HFF-Myc (cell line): ENCODE data around the gene TTC28.

ENCODE experiments used
- DNase-seq: peaks from one replicate; pipeline ENCODE4 v3.0.0-alpha.2; 2011; ENCODE audit warnings: low read depth; ENCODE audit errors: extremely low read depth
- H3K4me3 ChIP-seq: replicated peaks from 2 replicates; pipeline ENCODE4 v1.5.1; 2011; ENCODE audit warnings: low read depth, mild to moderate bottlenecking, control low read depth, low read length
- CTCF ChIP-seq: IDR thresholded peaks from 2 replicates; pipeline ENCODE4 v1.5.1; 2012; ENCODE audit warnings: mild to moderate bottlenecking, low read depth, low read length, control low read depth; ENCODE audit errors: missing control alignments

Gene TTC28

GRCh38 chr22:28419919-28420318 lies 259.7 kb downstream of the TTC28 start:
- DNase-seq: no peak
- no peak overlapping the region for H3K4me3 ChIP-seq
- no peak for TF ChIP-seq CTCF

- DNase-seq: no peak
- TF ChIP-seq CTCF: no peak
- H3K4me3 ChIP-seq: no peak overlapping the region
These were observed 261.6 kb downstream of the TTC28 start for GRCh38 chr22:28418008-28418407.

GRCh38 chr22:28417431-28417830 lies 262.2 kb downstream of the TTC28 start:
- TF ChIP-seq CTCF: no peak
- no peak for DNase-seq
- H3K4me3 ChIP-seq: no peak overlapping the region

- TF ChIP-seq CTCF: no peak
- DNase-seq: no peak
These were observed 264.7 kb downstream of the TTC28 start for GRCh38 chr22:28414913-28415312.

GRCh38 chr22:28413612-28414399 lies 265.8 kb downstream of the TTC28 start:
- no peak for DNase-seq
- no peak for TF ChIP-seq CTCF
- H3K4me3 ChIP-seq: no peak overlapping the region

More at GRCh38 chr22:28414913-28415312, 264.7 kb downstream of the TTC28 start:
- H3K4me3 ChIP-seq: no peak overlapping the region

- no peak for DNase-seq
- TF ChIP-seq CTCF: no peak
- H3K4me3 ChIP-seq: no peak overlapping the region
These were observed 267.5 kb downstream of the TTC28 start for GRCh38 chr22:28412109-28412508.

GRCh38 chr22:28411125-28411524 lies 268.5 kb downstream of the TTC28 start:
- no peak overlapping the region for H3K4me3 ChIP-seq
- no peak for TF ChIP-seq CTCF
- no peak for DNase-seq
